RWPE2 (cell line): ENCODE measurements around the gene VWC2L.

Source experiments
- ATAC-seq: fragments of 200-7000 bp; cut with Tn5 transposase; 3 replicates; pipeline ENCODE4 v1.9.1; 2021; ENCODE audit warnings: low read depth
- DNase-seq: peaks from one replicate; pipeline ENCODE4 v3.0.0-alpha.2; 2020; ENCODE audit warnings: low spot score
- H3K27ac ChIP-seq: fragments of 450-650 bp; 2 replicates; pipeline ENCODE4 v1.5.1; 2017; ENCODE audit warnings: mild to moderate bottlenecking; ENCODE audit not compliant: poor library complexity, severe bottlenecking
- H3K27me3 ChIP-seq: fragments of 250-450 bp; sonication (Bioruptor Pico); 2 replicates; pipeline ENCODE4 v1.5.1; 2021; ENCODE audit warnings: mild to moderate bottlenecking, moderate library complexity; ENCODE audit not compliant: insufficient read depth, poor library complexity, severe bottlenecking
- H3K36me3 ChIP-seq: fragments of 250-450 bp; sonication (Bioruptor Pico); 2 replicates; pipeline ENCODE4 v1.5.1; 2020; ENCODE audit warnings: low read depth, mild to moderate bottlenecking, moderate library complexity
- H3K4me1 ChIP-seq: fragments of 250-450 bp; sonication (Bioruptor Pico); 2 replicates; pipeline ENCODE4 v1.5.1; 2021; ENCODE audit warnings: mild to moderate bottlenecking, moderate library complexity; ENCODE audit not compliant: insufficient read depth, poor library complexity, severe bottlenecking
- H3K4me3 ChIP-seq: fragments of 250-450 bp; sonication (Bioruptor Pico); 2 replicates; pipeline ENCODE4 v1.5.1; 2021; ENCODE audit warnings: mild to moderate bottlenecking, moderate library complexity; ENCODE audit not compliant: severe bottlenecking
- H3K9me3 ChIP-seq: fragments of 250-450 bp; sonication (Bioruptor Pico); 2 replicates; pipeline ENCODE4 v1.5.1; 2021; ENCODE audit warnings: mild to moderate bottlenecking, moderate library complexity; ENCODE audit not compliant: severe bottlenecking
- TF ChIP-seq, protein P1 (sequence below): fragments of 450-650 bp; IDR thresholded peaks from one replicate; pipeline ENCODE4 v1.5.1; 2017; ENCODE audit warnings: mild to moderate bottlenecking, moderate library complexity; ENCODE audit not compliant: poor library complexity, severe bottlenecking

VWC2L gene

DNA sequence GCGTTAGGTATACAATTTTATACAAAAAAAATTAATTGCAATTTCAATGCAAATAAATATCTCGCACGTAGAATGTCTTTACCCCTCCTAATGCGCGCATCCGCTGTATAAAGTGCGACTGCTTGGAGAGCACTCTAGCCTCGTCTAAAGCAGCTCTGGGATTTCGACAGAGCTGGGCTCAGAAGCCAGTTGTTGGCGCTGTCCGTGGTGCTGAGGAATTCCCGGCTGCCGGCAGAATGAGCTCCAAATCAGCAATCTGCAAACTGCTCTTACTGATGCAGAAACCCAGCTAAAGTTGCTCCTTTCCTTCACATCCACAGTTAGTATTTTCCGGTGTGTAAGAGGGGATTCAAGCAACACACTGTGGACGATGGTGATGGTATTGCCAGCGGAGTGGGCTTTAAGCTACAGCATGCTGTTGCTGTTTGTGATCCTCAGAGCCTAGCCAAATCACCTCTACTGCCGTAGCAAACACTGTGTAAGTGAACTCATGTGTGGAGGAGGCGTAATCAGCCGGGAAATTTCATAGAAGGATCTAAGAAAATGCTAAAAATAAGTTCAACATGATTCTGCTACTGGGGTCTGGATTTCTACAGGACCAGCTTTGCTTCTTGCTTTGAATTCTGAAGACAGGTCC, at the start of gene VWC2L:
VWC2L (plus strand) TSS at position 137 of the 637 bp plus-strand sequence. CDS start 3,140 bp downstream, outside the sequence.
- no peaks in the 10 kb centered on the region for H3K36me3 ChIP-seq
- no peaks in the 10 kb centered on the region for H3K4me1 ChIP-seq
- no peaks in the 10 kb centered on the region for H3K27me3 ChIP-seq
- H3K27ac ChIP-seq: no peak within 1 kb of the TSS
- TF ChIP-seq, protein P1, sequence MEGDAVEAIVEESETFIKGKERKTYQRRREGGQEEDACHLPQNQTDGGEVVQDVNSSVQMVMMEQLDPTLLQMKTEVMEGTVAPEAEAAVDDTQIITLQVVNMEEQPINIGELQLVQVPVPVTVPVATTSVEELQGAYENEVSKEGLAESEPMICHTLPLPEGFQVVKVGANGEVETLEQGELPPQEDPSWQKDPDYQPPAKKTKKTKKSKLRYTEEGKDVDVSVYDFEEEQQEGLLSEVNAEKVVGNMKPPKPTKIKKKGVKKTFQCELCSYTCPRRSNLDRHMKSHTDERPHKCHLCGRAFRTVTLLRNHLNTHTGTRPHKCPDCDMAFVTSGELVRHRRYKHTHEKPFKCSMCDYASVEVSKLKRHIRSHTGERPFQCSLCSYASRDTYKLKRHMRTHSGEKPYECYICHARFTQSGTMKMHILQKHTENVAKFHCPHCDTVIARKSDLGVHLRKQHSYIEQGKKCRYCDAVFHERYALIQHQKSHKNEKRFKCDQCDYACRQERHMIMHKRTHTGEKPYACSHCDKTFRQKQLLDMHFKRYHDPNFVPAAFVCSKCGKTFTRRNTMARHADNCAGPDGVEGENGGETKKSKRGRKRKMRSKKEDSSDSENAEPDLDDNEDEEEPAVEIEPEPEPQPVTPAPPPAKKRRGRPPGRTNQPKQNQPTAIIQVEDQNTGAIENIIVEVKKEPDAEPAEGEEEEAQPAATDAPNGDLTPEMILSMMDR: no peak
- no peak within 1 kb of the TSS for H3K4me3 ChIP-seq
- peak; percentile 96 for ATAC-seq
- no peaks in the 10 kb centered on the region for H3K9me3 ChIP-seq
- peak; percentile 67 for DNase-seq

DNA sequence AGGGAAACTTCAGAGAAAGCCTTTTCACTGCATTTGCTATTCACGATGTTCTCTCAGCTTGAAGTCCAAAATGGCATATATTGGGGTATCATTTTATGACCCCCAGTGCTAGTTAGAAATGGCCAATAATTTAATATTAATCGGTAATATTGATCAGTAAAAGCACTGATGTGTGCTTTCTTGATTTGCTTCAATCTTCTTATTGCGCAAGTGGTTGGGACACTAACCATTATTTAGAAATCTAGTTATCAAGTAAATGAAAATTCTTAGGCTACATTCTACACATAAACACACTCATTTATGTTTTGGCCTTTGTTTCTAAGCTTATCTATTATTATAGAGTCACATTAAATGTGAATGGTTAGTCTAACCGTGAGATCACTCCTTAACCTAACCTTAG, 49.7 kb upstream of the VWC2L start:
- H3K27me3 ChIP-seq: no peaks in the 10 kb centered on the region
- H3K4me3 ChIP-seq: no peak overlapping the region
- no peak overlapping the region for H3K27ac ChIP-seq
- no peaks in the 10 kb centered on the region for H3K36me3 ChIP-seq
- no peaks in the 10 kb centered on the region for H3K4me1 ChIP-seq
- DNase-seq (no peak), ATAC-seq (no peak)
- TF ChIP-seq, protein P1: no peak
- H3K9me3 ChIP-seq: no peaks in the 10 kb centered on the region

DNA sequence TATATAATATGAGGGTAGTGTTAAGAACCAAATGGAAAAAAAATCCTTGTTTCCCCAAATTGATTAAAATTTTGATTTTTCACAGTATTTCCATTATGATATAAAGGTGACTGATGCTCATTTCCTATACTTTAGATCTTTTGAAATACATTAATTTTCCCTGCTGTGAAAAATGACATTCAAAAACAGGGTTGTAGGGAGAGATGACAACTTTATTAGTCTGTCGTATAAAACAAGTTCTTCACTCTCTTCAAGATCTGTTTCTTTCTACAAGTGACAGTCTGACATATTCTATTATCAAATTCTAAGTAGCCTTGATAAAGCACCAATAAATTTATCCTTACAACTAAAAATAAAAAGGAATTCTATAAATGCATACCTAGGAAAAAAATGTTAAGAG, 45.3 kb upstream of the VWC2L start:
- DNase-seq (no peak), ATAC-seq (no peak)
- TF ChIP-seq, protein P1: no peak
- Histone ChIP-seq H3K27ac (no peak overlapping the region), H3K4me3 (no peak overlapping the region), H3K4me1 (no peaks in the 10 kb centered on the region), H3K9me3 (no peaks in the 10 kb centered on the region), H3K27me3 (no peaks in the 10 kb centered on the region), H3K36me3 (no peaks in the 10 kb centered on the region)

DNA sequence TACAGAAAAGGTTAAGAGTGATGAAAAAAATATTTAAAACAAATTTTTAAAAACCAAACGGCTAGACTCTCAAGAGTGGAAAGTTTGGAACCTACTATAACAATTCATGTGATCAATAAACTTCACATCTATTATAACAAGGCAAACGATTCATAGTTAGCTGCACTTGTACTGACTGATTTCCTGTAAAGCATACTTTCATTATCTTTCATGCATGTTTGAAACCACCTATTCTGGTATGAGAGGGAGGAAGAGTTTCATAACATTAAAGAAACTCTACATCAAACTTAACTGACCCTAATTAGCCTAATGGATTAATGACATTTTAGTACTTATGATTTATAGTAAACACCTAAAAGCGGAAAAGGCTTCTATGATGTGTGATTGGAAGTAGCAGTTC, 43.7 kb upstream of the VWC2L start:
- Histone ChIP-seq H3K27me3 (no peaks in the 10 kb centered on the region), H3K36me3 (no peaks in the 10 kb centered on the region), H3K4me1 (no peaks in the 10 kb centered on the region), H3K4me3 (no peak overlapping the region), H3K27ac (no peak overlapping the region), H3K9me3 (no peaks in the 10 kb centered on the region)
- DNase-seq (no peak), ATAC-seq (no peak)
- TF ChIP-seq, protein P1: no peak

DNA sequence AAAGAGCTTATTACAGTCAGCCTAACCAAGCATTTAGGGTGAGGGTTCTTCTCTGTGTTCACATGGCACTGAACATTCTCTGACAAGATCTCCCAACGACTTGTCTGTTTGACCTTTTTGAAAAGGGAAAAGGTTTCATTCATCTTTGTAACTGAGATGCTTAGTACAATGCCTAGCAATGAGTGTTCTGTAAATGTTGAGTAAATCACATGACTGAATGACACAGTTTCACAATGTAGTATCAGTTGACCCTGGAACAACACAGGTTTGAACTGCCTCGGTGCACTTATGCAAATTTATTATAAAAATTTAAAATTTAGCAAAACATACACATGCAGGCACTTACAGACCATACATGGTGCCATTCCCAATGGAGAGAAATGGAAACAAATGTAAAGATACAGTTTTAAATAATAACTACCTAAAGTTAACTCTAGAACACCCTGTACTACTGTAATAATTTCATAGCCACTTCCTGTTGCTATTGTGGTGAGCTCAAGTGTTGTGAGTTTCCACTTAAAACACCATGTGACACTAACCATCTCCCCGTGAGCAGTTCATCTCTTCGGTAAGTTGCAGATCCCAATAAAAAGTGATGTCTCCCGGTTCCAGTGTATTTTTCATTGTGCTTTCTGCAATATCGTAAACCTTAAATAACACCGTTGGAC, 34.1 kb upstream of the VWC2L start:
- peak overlapping the region; percentile 77 for H3K27ac ChIP-seq
- no peak for ATAC-seq
- H3K36me3 ChIP-seq: no peaks in the 10 kb centered on the region
- peaks cover 34% of the 10 kb centered on the region for H3K4me1 ChIP-seq
- TF ChIP-seq, protein P1: no peak
- H3K9me3 ChIP-seq: no peaks in the 10 kb centered on the region
- no peaks in the 10 kb centered on the region for H3K27me3 ChIP-seq
- DNase-seq: no peak
- H3K4me3 ChIP-seq: no peak overlapping the region
